Fibroblast of lung (primary cell): ENCODE results near the gene KIF9. TPM values are rescaled to one million over a fixed set of nuclear protein-coding genes. Genes with fewer than 3 reads are reported as not detected.

Source experiments
- DNase-seq, 2 donors: peaks; one replicate each; pipeline versions ENCODE4 v3.0.0 to v3.0.0-alpha.2; 2010; ENCODE audit warnings: low read depth in 2 of 2
- H2AFZ ChIP-seq: 2 replicates; pipeline ENCODE4 v1.5.1; 2012; ENCODE audit warnings: low read length, control low read depth, inconsistent platforms
- H3K27ac ChIP-seq: 2 replicates; pipeline ENCODE4 v1.5.1; 2011; ENCODE audit warnings: low read length, control low read depth; ENCODE audit not compliant: insufficient read depth
- H3K27me3 ChIP-seq: 2 replicates; pipeline ENCODE4 v1.5.1; 2011; ENCODE audit warnings: mild to moderate bottlenecking, low read length; ENCODE audit not compliant: control insufficient read depth, insufficient read depth
- H3K36me3 ChIP-seq: 2 replicates; pipeline ENCODE4 v1.5.1; 2011; ENCODE audit warnings: low read length; ENCODE audit not compliant: control insufficient read depth, insufficient read depth
- H3K4me1 ChIP-seq: 2 replicates; pipeline ENCODE4 v1.5.1; 2011; ENCODE audit warnings: low read length; ENCODE audit not compliant: control insufficient read depth, insufficient read depth; ENCODE audit errors: extremely low read depth
- H3K4me2 ChIP-seq: 2 replicates; pipeline ENCODE4 v1.5.1; 2011; ENCODE audit warnings: low read length, control low read depth; ENCODE audit not compliant: insufficient read depth; ENCODE audit errors: extremely low read depth
- H3K4me3 ChIP-seq, 4 experiments: fragments of 200-600 bp in 1 of 4; sonication (generic) in 1 of 4; replicated peaks in 1 of 4; 2 replicates each; pipeline ENCODE4 v1.5.1; 2011 to 2016; ENCODE audit warnings: low read length in 4 of 4, low read depth in 3 of 4, mild to moderate bottlenecking in 3 of 4, control low read depth in 2 of 4, inconsistent platforms in 1 of 4, mixed read lengths in 1 of 4; ENCODE audit not compliant: insufficient read depth in 1 of 4; ENCODE audit errors: control extremely low read depth in 1 of 4
- H3K79me2 ChIP-seq: 2 replicates; pipeline ENCODE4 v1.5.1; 2012; ENCODE audit warnings: mild to moderate bottlenecking, low read length, inconsistent platforms; ENCODE audit not compliant: control insufficient read depth, insufficient read depth
- H3K9ac ChIP-seq: 2 replicates; pipeline ENCODE4 v1.5.1; 2011; ENCODE audit warnings: mild to moderate bottlenecking, low read length, control low read depth; ENCODE audit not compliant: insufficient read depth
- H3K9me3 ChIP-seq: 2 replicates; pipeline ENCODE4 v1.5.1; 2012; ENCODE audit warnings: low read depth, low read length; ENCODE audit not compliant: control insufficient read depth, insufficient read depth
- H4K20me1 ChIP-seq: 2 replicates; pipeline ENCODE4 v1.5.1; 2011; ENCODE audit warnings: low read length; ENCODE audit not compliant: control insufficient read depth, insufficient read depth; ENCODE audit errors: extremely low read depth
- EZH2 ChIP-seq: IDR thresholded peaks from 2 replicates; pipeline ENCODE4 v1.5.1; 2012; ENCODE audit warnings: low read length, control low read depth, mild to moderate bottlenecking; ENCODE audit errors: missing control alignments
- polyA plus RNA-seq, 2 donors: library from polyadenylated mRNA; depleted of rRNA in 1 of 2; stranded (reverse) in 1 of 2; unstranded in 1 of 2; fragments of >200 nt; gene quantifications; 2 replicates each; pipeline ENCODE4 v1.2.1, GENCODE V29; 2011 to 2012; ENCODE audit warnings: missing spikeins in 1 of 2
- total RNA-seq: library from RNA; depleted of rRNA; stranded (reverse); fragments of >200 nt; gene quantifications from 2 replicates; pipeline ENCODE4 v1.2.1, GENCODE V29; 2014
- TF ChIP-seq, protein P1 (sequence below), 2 donors: IDR thresholded peaks in 1 of 2; conservative IDR thresholded peaks in 1 of 2; 1 replicate in 1 of 2; 2 replicates in 1 of 2; pipeline ENCODE4 v1.5.1; 2011 to 2012; ENCODE audit warnings: low read length in 2 of 2, control low read depth in 1 of 2, inconsistent platforms in 1 of 2, low read depth in 1 of 2, mild to moderate bottlenecking in 1 of 2

KIF9 gene
- total and polyA plus RNA-seq, 2 donors (not counting 1 experiment from before 2014, with no cell fraction given), result 2.8 to 4.3 TPM

- no peak overlapping the region for H3K9ac ChIP-seq
- no peaks in the 10 kb centered on the region for H3K4me1 ChIP-seq
- no peak for DNase-seq
- no peak for TF ChIP-seq EZH2
- TF ChIP-seq, protein P1, sequence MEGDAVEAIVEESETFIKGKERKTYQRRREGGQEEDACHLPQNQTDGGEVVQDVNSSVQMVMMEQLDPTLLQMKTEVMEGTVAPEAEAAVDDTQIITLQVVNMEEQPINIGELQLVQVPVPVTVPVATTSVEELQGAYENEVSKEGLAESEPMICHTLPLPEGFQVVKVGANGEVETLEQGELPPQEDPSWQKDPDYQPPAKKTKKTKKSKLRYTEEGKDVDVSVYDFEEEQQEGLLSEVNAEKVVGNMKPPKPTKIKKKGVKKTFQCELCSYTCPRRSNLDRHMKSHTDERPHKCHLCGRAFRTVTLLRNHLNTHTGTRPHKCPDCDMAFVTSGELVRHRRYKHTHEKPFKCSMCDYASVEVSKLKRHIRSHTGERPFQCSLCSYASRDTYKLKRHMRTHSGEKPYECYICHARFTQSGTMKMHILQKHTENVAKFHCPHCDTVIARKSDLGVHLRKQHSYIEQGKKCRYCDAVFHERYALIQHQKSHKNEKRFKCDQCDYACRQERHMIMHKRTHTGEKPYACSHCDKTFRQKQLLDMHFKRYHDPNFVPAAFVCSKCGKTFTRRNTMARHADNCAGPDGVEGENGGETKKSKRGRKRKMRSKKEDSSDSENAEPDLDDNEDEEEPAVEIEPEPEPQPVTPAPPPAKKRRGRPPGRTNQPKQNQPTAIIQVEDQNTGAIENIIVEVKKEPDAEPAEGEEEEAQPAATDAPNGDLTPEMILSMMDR (conservative IDR thresholded peaks at IDR 0.05 in 1 of 2, IDR thresholded peaks at IDR 0.05 in 1 of 2; ENCODE audit: low read depth in 1 of 2, low read length in 2 of 2), result no peak
- no peak overlapping the region for H2AFZ ChIP-seq
- no peaks in the 10 kb centered on the region for H3K36me3 ChIP-seq
- H3K79me2 ChIP-seq, result peaks cover 24% of the 10 kb centered on the region
- no peaks in the 10 kb centered on the region for H4K20me1 ChIP-seq
- H3K4me2 ChIP-seq, result no peak overlapping the region
- H3K4me3 ChIP-seq, result no peak overlapping the region
- no peaks in the 10 kb centered on the region for H3K9me3 ChIP-seq
- no peaks in the 10 kb centered on the region for H3K27me3 ChIP-seq
- H3K27ac ChIP-seq, result no peak overlapping the region
Measured at GRCh38 chr3:47280519-47280918, 2.1 kb downstream of the KIF9 start.

DNA sequence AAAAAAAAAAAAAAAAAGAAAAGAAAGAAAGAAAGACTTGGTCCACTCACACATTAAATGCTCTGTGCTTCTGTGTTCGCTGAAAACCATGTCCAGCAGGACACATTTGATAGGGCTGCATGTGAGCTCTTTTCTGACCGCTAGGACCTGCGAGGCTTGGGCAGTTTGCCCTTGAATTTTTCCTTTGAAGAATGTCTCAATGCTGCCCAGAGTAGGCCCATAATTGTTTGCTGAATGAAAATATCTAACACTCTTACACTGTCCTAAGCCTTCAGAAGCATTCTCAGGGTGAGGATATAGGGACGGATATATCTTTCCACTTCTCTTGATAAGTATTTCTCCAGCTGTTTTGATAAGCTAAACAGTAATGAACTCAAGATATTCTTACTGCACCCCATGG, 6.0 kb downstream of the KIF9 start:
- DNase-seq, result no peak
- Histone ChIP-seq H3K9me3 (no peaks in the 10 kb centered on the region), H3K4me3 (no peak overlapping the region), H2AFZ (no peak overlapping the region), H3K4me2 (no peak overlapping the region), H3K9ac (no peak overlapping the region), H3K27ac (no peak overlapping the region), H4K20me1 (no peaks in the 10 kb centered on the region), H3K79me2 (no peaks in the 10 kb centered on the region), H3K36me3 (no peaks in the 10 kb centered on the region), H3K27me3 (no peaks in the 10 kb centered on the region), H3K4me1 (no peaks in the 10 kb centered on the region)
- TF ChIP-seq EZH2, result no peak
- TF ChIP-seq, protein P1 (conservative IDR thresholded peaks at IDR 0.05 in 1 of 2, IDR thresholded peaks at IDR 0.05 in 1 of 2; ENCODE audit: low read depth in 1 of 2, low read length in 2 of 2), result no peak

- Histone ChIP-seq H2AFZ (no peak overlapping the region), H4K20me1 (no peaks in the 10 kb centered on the region), H3K27me3 (no peaks in the 10 kb centered on the region), H3K27ac (no peak overlapping the region), H3K36me3 (no peaks in the 10 kb centered on the region), H3K4me2 (no peak overlapping the region), H3K4me3 (no peak overlapping the region), H3K4me1 (no peaks in the 10 kb centered on the region), H3K9me3 (no peaks in the 10 kb centered on the region), H3K79me2 (no peaks in the 10 kb centered on the region), H3K9ac (no peak overlapping the region)
- TF ChIP-seq EZH2, result no peak
- TF ChIP-seq, protein P1 (conservative IDR thresholded peaks at IDR 0.05 in 1 of 2, IDR thresholded peaks at IDR 0.05 in 1 of 2; ENCODE audit: low read depth in 1 of 2, low read length in 2 of 2), result no peak
- no peak for DNase-seq
Measured at GRCh38 chr3:47274652-47275051, 7.9 kb downstream of the KIF9 start.
